Myocyte (in vitro differentiated cells): ENCODE data around the gene KIAA1549. TPM values are rescaled to one million over a fixed set of nuclear protein-coding genes. Genes with fewer than 3 reads are reported as not detected.
A peak's percentile ranks its signal among the peaks of the same experiment; 100 is the strongest.

ENCODE experiments used
- DNase-seq: peaks from one replicate; pipeline ENCODE4 v3.0.0-alpha.2; 2012; ENCODE audit warnings: low read depth
- total RNA-seq: library from RNA; depleted of rRNA; stranded (reverse); fragments of >200 nt; gene quantifications from 2 replicates; pipeline ENCODE4 v1.2.3, GENCODE V29; 2014

Gene KIAA1549
- total RNA-seq, 1 donor from 2014 or later = 16.0 TPM

DNA sequence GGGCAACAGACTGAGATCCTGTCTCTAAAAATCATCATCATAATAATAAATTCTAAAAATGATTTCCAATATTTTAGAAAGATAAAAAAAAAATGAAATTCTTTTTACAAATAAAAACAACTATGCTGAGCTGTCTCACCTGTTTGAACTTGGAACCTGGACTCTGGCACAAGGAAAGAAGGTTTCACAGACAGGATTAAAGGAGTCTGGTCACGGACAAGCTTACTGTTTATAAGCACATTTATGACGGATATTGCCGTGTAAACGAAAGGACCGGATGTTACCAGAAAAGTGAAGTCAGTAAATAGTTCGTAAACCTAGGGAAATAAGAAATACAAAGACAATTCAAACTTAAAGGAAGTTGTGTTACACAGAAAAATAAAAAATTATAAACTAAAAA lies 70.2 kb downstream of the KIAA1549 start:
- no peak for DNase-seq

DNA sequence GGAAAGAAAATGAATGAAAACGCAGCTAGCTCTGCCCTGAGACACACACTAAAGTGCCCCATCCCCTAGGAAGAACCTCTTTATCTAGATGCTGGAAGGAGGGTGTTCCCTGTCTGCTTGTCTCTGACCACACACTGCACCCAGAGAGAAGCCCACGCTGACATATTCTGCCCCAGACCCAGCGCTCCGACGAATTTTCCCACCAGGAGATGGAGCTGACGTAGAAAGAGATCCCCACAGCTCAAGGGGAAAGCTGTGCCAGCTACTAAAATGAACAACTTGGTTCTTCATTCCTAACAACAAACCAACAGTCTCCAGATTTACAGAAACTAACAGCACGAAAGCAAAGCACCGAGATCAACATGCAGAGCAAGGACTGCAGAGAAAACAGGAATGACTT lies 73.3 kb downstream of the KIAA1549 start:
- DNase-seq = no peak

DNA sequence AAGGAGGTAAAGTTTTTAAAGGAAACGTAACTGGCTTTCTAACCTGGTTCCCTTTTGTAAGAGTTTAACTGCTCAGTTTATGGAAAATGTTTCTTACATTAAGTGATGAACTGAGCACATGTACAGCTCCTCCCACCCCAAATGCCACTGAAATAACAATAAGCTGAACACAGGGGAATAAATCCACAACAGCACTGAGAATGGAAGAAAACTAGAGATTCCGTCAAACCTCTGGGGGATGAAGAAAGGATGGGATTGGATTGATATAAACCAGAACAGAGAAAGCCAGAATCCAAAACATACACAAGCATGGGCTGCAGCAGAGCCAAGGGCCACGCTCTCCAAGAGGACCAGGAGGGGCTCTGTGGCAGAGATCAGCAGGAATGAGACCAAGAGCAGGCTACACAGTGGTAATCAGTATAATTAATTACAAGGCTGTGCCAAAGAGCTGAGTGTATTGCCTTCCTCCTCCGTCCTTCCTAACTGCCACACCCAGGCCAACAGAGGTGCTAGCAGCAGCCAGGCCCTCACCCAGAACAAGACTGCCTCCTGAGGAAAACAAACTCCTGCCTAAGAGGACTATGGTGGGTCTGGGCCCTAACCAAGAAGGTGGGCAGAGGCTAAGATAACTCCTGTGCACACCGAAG lies 73.9 kb downstream of the KIAA1549 start:
- no peak for DNase-seq

DNA sequence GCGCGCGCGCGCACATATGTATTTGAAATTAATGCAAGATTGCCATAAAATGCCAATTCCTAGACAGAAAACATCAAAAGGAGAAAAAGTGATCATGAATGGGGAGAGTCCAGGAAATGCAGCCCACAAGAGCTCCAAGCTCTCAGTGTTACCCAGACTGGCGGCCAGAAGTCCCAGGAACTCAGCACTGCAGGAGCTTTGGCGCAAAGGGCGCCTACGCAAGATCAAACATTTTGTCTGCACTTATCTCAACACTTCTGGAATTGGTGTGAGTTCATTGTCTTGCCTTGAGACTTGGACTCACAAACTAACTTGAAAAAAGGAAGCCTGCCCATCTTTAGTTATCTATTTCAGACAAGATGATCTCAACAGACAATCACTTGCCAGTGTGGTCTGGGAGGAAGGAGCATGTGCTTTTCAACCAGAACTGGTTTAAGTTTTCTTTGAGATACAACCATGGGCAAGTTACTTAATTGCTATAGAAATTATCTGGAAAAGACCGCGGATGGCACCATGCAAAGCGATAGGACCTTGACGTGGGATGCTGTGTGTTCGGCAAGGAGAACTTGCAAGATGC lies 77.2 kb downstream of the KIAA1549 start:
- peak; percentile 75 for DNase-seq

GRCh38 chr7:138903186-138903820 lies 77.9 kb downstream of the KIAA1549 start:
- DNase-seq = no peak

GRCh38 chr7:138902161-138902560 lies 79.0 kb downstream of the KIAA1549 start:
- DNase-seq = no peak

- DNase-seq = peak; percentile 88
Measured at GRCh38 chr7:138900035-138900828, 81.0 kb downstream of the KIAA1549 start.

DNA sequence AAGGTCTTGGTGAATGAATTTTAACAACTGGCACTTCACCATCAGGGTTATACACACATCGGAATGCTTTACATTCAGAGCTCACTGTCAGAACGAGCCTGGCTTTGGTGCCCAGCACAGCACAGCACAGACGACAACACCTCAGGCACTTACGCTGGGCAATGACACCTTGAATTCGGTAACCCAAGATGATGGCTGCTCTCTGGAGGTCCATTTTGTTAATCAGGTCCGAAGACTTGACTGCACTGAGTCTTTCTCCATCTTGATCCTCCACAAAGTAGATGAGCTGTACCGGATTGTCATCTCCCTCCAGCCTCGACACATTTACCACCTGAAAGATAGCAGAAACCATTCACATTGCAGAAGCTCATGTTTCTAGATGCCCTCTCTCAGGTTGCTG lies 82.4 kb downstream of the KIAA1549 start:
- DNase-seq = no peak

GRCh38 chr7:138898255-138898654 lies 82.9 kb downstream of the KIAA1549 start:
- DNase-seq = no peak

- DNase-seq = no peak
Measured at GRCh38 chr7:138895679-138896078, 85.5 kb downstream of the KIAA1549 start.

DNA sequence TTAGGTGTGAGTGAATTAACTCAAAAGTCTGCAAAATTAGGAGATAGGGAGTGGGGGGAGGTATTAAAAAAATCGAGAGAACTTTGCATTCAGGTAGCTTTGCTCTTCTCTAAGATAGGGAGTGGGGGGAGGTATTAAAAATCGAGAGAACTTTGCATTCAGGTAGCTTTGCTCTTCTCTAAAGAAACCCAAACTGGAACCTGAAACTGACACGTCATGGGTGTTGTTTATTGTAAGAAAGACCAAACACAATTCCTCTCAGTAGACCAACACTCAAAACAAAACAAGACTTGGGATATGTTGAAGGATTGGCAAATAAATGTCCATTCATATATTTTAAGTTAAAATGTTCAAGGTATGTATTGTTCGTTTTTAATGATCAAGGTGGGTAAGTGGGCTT lies 87.9 kb downstream of the KIAA1549 start:
- DNase-seq = no peak

DNA sequence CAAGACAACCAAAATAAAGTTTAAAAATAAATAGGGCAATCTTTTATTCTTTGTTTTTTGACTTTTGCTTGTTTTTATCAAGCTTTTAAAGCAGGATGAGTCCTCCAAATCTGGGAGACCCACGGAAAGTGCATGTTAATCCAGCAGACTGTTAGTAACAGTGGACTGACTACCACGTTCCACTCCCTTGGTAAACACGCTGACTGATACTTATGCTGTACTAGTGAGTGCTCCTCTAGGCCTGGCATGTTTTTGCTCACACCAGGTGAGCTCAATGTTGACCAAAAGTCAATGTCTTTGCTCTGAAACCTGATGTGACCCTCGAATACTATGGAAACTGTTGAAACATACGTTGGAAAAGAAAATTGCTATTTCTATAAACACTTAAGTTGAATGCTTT lies 88.4 kb downstream of the KIAA1549 start:
- no peak for DNase-seq

DNA sequence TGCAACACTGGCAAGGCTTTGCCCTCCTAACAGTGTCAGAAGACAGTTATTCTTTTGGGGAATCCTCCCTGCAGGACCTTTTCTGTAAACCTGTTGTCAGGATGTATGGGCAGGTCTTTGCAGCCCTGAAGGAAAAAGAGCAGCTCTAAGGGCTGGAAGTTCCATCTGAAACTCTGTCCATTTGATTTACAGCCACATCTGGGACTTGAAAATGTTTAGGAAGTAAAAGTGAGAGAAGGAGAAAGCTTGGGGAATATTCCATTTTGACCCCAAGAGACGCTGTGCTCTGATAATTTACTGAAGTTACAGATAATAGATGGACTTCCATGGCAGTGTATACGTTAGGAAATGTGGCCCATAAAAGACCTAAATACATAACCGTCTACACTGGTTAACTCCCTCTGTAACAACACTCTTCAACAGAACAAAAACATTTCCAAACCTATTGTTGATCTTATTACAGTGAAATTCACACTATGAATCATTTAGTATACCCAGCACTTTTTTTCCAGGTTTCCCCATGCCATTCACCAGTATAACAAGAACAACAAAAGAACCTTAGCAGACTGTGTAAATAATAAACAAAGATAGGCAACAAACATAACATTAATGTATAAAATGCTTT lies 89.1 kb downstream of the KIAA1549 start:
- no peak for DNase-seq

- DNase-seq = no peak
Measured at GRCh38 chr7:138891446-138891810, 89.8 kb downstream of the KIAA1549 start.

DNA sequence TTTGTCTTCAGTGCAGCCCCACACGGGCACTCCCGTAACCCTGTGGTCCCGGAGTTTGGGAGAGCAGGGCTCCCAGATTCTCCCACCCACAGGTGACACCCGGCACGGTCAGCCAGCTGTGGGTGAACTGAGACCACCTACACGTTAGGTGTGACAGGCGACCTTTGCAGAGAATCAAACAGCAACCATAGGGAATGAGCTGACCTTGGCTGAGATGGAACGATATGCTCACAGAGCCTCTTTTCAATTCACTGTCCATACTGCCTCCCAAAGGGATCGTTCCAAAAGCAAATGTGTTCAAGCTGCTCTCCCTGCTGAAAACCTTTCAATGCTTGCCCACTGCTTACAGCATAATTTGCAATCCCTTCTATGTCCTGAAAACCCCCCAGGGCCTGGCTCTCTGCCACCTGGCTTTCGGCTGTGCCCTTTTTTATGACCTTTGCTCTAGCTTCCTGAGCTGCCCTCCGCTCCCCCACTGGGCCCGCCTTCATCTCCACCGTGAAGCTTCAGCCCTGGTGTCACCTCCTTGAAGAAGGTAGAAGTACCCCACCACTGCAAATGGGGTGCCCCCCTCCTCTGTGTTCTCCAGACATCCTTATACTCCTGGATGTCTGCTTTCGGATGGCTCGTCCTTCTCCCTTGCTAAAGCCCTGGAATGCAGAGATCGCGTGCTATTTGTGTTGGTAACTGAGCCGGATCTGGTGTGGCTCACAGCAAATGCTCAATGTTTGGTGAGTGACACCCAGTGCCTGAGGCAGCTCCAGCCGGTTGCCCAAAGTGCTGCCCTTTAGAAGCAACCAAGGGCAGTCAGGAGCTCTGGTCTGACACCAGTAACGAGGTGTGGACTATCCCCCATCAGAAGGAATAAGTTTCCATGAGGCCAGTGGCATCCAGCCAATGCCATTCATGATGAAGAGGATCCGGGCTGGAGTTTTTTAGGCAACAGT lies 90.4 kb downstream of the KIAA1549 start:
- DNase-seq = no peak

DNA sequence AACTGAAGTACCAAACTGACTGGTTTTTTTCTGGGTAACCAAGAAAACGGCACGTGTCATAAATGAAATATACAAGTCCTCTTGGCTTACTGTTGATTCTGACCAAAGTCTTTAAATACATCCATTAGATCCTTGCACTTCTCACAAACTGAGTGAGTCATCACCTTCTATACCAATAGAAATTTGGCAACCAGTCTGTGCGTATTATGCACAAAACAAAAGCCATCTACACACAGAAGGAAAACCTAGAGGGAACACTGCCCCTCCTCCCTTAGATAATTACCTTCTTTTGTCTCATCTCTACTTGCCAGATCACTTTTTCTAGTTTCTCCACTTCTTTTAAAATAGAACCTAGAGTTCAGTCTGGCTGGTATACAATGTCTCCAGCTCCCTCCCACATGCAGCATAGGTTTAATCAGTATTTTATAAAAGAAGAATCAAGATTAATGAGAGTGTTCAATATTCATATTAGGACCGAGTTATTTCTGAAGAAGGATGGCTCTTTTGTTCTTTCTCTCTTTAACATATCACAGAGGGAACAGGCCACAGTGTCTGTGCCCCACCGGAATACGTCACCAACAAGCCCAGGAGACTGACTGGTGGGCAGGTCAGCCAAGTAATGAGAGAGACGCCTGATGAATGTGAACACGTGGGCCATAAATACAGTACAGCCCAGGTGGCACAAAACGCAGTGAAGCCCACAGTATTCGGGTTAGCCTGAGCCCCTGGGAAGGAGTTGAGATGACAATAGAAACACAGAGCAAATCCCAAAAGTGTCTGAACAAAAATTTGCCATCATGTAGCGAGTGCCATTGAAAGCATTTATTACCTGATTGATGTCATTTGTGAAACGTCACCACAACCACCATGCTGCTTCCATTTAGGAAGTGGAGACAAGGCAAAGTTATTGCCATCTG lies 91.3 kb downstream of the KIAA1549 start:
- no peak for DNase-seq

DNA sequence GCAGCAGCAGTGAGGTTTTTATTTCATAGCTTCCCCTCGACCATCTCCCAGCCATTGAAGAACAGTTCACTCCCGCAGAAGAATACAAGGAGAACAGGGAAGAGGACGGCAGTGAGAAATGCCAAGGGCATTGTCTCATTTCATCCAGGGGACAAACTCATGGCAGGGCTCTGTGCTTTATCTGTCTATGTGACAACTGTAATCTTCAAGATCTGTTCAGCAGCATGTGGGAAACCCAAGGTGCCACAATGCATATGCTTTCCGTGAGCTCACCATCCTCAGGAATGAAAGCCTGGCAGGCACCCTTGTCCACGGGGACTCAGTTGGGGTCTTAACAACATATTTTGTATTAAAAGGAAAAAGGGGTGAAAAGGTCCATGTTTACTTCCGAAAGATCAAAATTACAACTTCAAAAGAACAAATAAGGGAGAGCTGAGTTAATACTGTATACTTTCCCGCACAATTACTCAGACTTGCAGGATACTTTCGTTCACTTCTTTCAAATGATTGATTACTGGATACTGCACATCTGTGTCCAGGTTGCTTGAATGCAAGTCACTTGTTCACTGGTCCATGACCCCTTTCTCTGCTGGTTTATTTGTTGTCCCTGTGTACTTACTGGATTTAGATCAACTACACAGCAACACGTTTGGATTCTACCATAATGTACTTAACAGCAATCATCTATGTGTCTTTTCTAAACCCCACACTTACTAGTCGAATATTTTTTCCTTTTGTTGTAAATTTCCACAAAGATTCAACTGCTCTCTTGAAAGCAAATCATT lies 93.1 kb downstream of the KIAA1549 start:
- no peak for DNase-seq

DNA sequence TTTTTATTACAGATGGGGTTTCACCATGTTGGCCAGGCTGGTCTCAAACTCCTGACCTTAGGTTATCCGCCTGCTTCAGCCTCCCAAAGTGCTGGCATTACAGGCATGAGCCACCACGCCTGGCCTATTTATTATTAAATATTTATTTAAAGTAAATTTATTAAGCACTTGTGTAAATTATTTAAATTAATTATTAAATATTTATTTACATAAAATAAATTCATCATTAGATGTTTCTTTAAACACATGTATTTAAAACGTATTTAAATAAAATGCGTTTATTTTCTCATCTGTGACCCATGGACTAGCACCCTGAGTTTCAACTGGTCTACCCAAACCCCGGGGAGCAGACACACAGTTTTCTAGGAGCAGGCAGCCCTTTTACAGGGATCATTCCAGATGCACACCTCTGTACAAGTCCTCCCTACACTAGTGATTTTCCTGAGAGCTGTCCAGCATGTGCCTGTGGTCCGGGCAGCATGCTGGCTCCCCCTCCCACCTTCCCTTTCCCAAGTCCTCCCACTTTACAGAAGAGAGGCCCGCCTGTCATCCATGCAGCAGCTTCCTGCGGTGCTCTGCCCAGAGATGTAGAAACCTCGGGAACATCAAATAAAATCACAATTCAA lies 94.0 kb downstream of the KIAA1549 start:
- no peak for DNase-seq
